ENCODE results near the gene CLCN5.
"Not testable (repeated sequence)": the region's sequence is repeated elsewhere in the genome, so short reads cannot be mapped to it uniquely, and the experiment has no call there.

The CLCN5 gene

GRCh38 chrX:49995795-49996455, 73.5 kb downstream of the CLCN5 start:
- H3K27ac ChIP-seq: no peak overlapping the region
- no peak for TF ChIP-seq CTCF (IDR thresholded peaks at IDR 0.05)
- no peak overlapping the region for H3K4me3 ChIP-seq

GRCh38 chrX:49996474-49996873, 74.1 kb downstream of the CLCN5 start:
- DNase-seq (ENCODE audit: low spot score): no peak
- Histone ChIP-seq H3K27ac (no peak overlapping the region), H3K4me3 (no peak overlapping the region)
- no peak for TF ChIP-seq CTCF (IDR thresholded peaks at IDR 0.05)

More at GRCh38 chrX:49995795-49996455, 73.5 kb downstream of the CLCN5 start:
- DNase-seq (ENCODE audit: low spot score): no peak

- DNase-seq (ENCODE audit: low spot score): no peak
- no peak overlapping the region for H3K27ac ChIP-seq
- no peak overlapping the region for H3K4me3 ChIP-seq
- no peak for TF ChIP-seq CTCF (IDR thresholded peaks at IDR 0.05)
Observed at GRCh38 chrX:49999087-49999486, 76.7 kb downstream of the CLCN5 start.

- no peak overlapping the region for H3K4me3 ChIP-seq
- TF ChIP-seq CTCF (IDR thresholded peaks at IDR 0.05): no peak
- no peak for DNase-seq (ENCODE audit: low spot score)
- no peak overlapping the region for H3K27ac ChIP-seq
Observed at GRCh38 chrX:50000937-50001542, 78.6 kb downstream of the CLCN5 start.

GRCh38 chrX:50002067-50002714, 79.8 kb downstream of the CLCN5 start:
- Histone ChIP-seq H3K27ac (no peak overlapping the region), H3K4me3 (no peak overlapping the region)
- DNase-seq (ENCODE audit: low spot score): no peak
- TF ChIP-seq CTCF (IDR thresholded peaks at IDR 0.05): no peak

- no peak for TF ChIP-seq CTCF (IDR thresholded peaks at IDR 0.05)
- DNase-seq (ENCODE audit: low spot score): no peak
- Histone ChIP-seq H3K27ac (no peak overlapping the region), H3K4me3 (no peak overlapping the region)
Observed at GRCh38 chrX:50003467-50003866, 81.1 kb downstream of the CLCN5 start.

GRCh38 chrX:50003927-50004326, 81.5 kb downstream of the CLCN5 start:
- DNase-seq (ENCODE audit: low spot score): no peak
- H3K4me3 ChIP-seq: no peak overlapping the region
- no peak overlapping the region for H3K27ac ChIP-seq
- no peak for TF ChIP-seq CTCF (IDR thresholded peaks at IDR 0.05)

- H3K27ac ChIP-seq; DNase-seq (ENCODE audit: low spot score): not testable (repeated sequence)
Observed at GRCh38 chrX:50025591-50025990, 103.2 kb downstream of the CLCN5 start.

More at GRCh38 chrX:50025591-50025990, 103.2 kb downstream of the CLCN5 start:
- not testable (repeated sequence) for H3K4me3 ChIP-seq
